Stomach (tissue), 4 donors: ENCODE measurements around the gene IL13.

Source experiments
- EP300 ChIP-seq: sonication (generic); formaldehyde crosslinking; IDR thresholded peaks from one replicate; pipeline ENCODE4 v1.6.1; 2017; ENCODE audit warnings: antibody characterized with exemption
- POLR2A ChIP-seq, 4 donors: fragments of 450-650 bp; IDR thresholded peaks; one replicate each; pipeline ENCODE4 v1.6.1; 2016; ENCODE audit warnings: antibody characterized with exemption in 4 of 4, control low read depth in 2 of 4, mild to moderate bottlenecking in 1 of 4, moderate library complexity in 1 of 4
- TF ChIP-seq, protein P1 (sequence below), 7 experiments: fragments of 450-650 bp in 4 of 7; fragments of 200-600 bp in 3 of 7; sonication (generic) in 3 of 7; IDR thresholded peaks; one replicate each; pipeline ENCODE4 v1.5.1; 2016 to 2019; ENCODE audit warnings: antibody characterized with exemption in 7 of 7, control low read depth in 2 of 7, mild to moderate bottlenecking in 1 of 7

- no peak for TF ChIP-seq EP300
- TF ChIP-seq POLR2A (IDR thresholded peaks at IDR 0.05) = no peak
- TF ChIP-seq, protein P1, sequence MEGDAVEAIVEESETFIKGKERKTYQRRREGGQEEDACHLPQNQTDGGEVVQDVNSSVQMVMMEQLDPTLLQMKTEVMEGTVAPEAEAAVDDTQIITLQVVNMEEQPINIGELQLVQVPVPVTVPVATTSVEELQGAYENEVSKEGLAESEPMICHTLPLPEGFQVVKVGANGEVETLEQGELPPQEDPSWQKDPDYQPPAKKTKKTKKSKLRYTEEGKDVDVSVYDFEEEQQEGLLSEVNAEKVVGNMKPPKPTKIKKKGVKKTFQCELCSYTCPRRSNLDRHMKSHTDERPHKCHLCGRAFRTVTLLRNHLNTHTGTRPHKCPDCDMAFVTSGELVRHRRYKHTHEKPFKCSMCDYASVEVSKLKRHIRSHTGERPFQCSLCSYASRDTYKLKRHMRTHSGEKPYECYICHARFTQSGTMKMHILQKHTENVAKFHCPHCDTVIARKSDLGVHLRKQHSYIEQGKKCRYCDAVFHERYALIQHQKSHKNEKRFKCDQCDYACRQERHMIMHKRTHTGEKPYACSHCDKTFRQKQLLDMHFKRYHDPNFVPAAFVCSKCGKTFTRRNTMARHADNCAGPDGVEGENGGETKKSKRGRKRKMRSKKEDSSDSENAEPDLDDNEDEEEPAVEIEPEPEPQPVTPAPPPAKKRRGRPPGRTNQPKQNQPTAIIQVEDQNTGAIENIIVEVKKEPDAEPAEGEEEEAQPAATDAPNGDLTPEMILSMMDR (IDR thresholded peaks at IDR 0.05) = no peak
Measured at GRCh38 chr5:132684491-132684890, 26.5 kb downstream of the IL13 start.
